Subcutaneous abdominal adipose tissue (tissue), 5 donors: ENCODE results near the gene GPC1.

Experiments used
- H3K27ac ChIP-seq: one replicate; pipeline ENCODE4 v1.7.0; 2013; ENCODE audit warnings: low read depth, mild to moderate bottlenecking, inconsistent platforms, low read length, moderate library complexity
- H3K27me3 ChIP-seq, 5 donors: one replicate each; pipeline ENCODE4 v1.7.0; 2013; ENCODE audit warnings: low read length in 5 of 5, inconsistent platforms in 1 of 5; ENCODE audit not compliant: control insufficient read depth in 5 of 5, insufficient read depth in 4 of 5
- H3K36me3 ChIP-seq, 5 donors: one replicate each; pipeline ENCODE4 v1.7.0; 2013; ENCODE audit warnings: low read length in 5 of 5; ENCODE audit not compliant: control insufficient read depth in 5 of 5, insufficient read depth in 5 of 5
- H3K4me1 ChIP-seq, 5 donors: one replicate each; pipeline ENCODE4 v1.7.0; 2013; ENCODE audit warnings: low read length in 5 of 5, mild to moderate bottlenecking in 3 of 5, moderate library complexity in 1 of 5; ENCODE audit not compliant: control insufficient read depth in 5 of 5, insufficient read depth in 5 of 5
- H3K4me3 ChIP-seq, 5 donors: one replicate each; pipeline ENCODE4 v1.7.0; 2013; ENCODE audit warnings: low read length in 5 of 5, low read depth in 1 of 5
- H3K9ac ChIP-seq, 5 donors: one replicate each; pipeline ENCODE4 v1.7.0; 2013; ENCODE audit warnings: low read length in 5 of 5, mild to moderate bottlenecking in 4 of 5, moderate library complexity in 3 of 5
- H3K9me3 ChIP-seq, 5 donors: one replicate each; pipeline ENCODE4 v1.7.0; 2013; ENCODE audit warnings: low read length in 5 of 5; ENCODE audit not compliant: control insufficient read depth in 5 of 5
- donor health status: healthy.
- donor health status: healthy.
- donor health status: healthy.
- donor health status: healthy.
- donor health status: healthy.

GPC1 gene

DNA sequence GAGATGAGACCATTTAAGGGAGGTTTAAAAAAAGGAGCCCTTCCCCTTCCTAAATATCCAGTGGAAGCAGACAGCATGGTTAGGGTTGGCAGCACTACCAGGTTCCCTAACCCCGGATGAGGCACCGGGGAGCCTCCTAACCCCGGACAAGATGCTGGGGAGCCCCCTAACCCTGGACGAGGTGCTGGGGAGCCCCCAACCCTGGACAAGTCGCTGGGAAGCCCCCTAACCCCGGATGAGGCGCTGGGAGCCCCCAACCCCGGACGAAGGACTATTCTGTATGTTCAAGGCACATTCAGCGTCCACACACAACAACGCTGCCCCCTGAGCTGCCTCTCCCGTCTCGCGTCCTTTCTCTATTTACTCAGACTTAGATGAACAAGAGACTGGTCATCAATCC lies 70.4 kb downstream of the GPC1 start:
- Histone ChIP-seq H3K36me3 (peaks cover 0 to 21% (median 0%) of the 10 kb centered on the region in 5 donors), H3K4me1 (no peaks in the 10 kb centered on the region), H3K9me3 (no peaks in the 10 kb centered on the region), H3K4me3 (no peak overlapping the region), H3K27me3 (no peaks in the 10 kb centered on the region), H3K9ac (no peak overlapping the region), H3K27ac (no peak overlapping the region)

DNA sequence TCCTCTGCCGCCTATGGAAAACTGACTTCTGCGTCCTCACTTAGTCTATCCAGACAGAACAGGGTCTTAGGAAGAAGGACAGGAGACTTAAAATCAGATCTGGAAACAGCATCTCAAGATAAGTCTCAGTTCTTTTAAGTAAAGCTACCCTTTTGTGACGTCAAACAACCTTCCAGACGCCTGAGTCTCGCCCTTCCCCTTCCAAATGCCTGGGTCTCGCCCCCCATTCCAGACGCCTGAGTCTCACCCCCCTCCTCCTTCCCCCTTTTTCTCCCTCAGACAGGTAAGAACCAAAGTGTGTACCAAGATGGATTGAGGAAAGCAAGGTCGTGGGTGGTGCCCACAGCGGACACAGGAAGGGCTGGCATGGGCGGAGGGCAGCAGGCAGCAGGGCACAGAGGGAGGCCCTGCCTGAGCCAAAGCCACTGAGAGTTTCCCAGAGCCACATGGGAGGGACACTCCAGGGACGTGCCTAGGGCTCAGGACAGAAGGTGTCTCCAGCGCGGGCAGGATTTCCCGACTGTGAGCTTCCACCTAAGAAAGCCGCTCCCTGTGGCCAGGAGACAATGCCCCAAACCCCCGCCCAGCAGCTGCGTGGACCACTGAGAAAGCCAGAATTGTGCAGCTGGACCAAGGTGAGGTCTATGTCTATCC lies 71.1 kb downstream of the GPC1 start:
- Histone ChIP-seq H3K9me3 (no peaks in the 10 kb centered on the region), H3K36me3 (peaks cover 0 to 19% (median 1%) of the 10 kb centered on the region in 5 donors), H3K9ac (no peak overlapping the region), H3K27me3 (no peaks in the 10 kb centered on the region), H3K4me1 (no peaks in the 10 kb centered on the region), H3K27ac (no peak overlapping the region), H3K4me3 (no peak overlapping the region)

DNA sequence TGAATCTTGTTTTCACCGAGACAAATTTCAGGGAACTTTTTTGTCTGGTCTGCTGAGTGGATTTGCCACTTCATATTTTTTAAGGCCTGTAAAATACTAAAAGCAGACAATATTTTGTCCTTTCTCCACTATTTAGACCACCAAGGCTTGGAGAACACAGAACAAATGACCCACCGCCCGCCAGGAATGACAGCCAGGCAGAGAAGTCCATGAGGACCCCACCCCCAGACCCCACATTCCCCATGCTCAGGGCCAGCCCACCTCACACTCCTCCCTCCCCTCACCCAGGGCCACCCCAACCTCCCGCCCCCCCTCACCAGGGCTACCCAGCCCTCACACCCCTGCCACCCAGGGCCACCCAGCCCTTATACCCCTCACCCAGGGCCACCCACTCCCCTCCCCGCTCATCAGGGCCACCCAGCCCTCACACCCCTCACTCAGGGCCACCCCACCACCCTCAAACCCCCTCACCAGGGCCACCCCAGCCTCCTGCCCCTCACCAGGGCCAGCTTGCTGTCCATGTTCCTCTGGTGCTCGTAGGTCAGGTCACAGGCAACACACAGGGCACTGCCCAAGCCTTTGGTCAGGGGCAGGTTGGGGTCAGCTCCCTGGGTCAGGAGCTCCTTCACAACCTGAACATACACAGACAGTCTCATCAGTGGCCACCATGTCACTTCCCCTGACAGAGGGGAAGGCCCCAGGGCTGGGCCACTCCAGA lies 71.8 kb downstream of the GPC1 start:
- no peak overlapping the region for H3K4me3 ChIP-seq
- H3K4me1 ChIP-seq = no peaks in the 10 kb centered on the region
- H3K9ac ChIP-seq = no peak overlapping the region
- no peak overlapping the region for H3K27ac ChIP-seq
- peaks cover 0 to 26% (median 6%) of the 10 kb centered on the region in 5 donors for H3K36me3 ChIP-seq
- H3K9me3 ChIP-seq = no peaks in the 10 kb centered on the region
- no peaks in the 10 kb centered on the region for H3K27me3 ChIP-seq

DNA sequence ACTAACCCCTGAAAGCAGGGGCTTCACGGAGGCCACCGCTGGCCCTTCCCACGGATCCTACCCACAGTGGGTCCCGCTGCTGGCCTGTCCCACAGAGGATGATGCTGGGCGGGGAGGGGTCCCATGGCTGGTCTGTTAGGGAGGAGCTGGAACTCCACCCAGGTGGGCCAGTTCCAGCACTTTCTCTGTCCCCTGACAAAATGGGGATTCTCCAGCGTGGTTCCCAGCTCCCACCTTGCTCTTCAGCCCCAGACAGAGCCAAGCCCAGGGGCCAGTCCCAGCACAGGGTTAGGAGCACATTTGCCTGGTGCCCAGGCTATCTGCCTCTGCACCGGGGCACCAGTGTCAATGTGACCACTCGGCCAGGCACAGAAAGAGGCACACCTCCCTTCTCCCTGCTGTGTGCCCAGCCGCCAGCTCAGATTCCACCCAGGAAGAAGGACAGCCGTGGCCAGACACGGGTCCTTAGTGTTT lies 72.4 kb downstream of the GPC1 start:
- Histone ChIP-seq H3K4me1 (no peaks in the 10 kb centered on the region), H3K36me3 (peaks cover 0 to 32% (median 7%) of the 10 kb centered on the region in 5 donors), H3K27me3 (no peaks in the 10 kb centered on the region), H3K4me3 (no peak overlapping the region), H3K27ac (no peak overlapping the region), H3K9ac (no peak overlapping the region), H3K9me3 (no peaks in the 10 kb centered on the region)

DNA sequence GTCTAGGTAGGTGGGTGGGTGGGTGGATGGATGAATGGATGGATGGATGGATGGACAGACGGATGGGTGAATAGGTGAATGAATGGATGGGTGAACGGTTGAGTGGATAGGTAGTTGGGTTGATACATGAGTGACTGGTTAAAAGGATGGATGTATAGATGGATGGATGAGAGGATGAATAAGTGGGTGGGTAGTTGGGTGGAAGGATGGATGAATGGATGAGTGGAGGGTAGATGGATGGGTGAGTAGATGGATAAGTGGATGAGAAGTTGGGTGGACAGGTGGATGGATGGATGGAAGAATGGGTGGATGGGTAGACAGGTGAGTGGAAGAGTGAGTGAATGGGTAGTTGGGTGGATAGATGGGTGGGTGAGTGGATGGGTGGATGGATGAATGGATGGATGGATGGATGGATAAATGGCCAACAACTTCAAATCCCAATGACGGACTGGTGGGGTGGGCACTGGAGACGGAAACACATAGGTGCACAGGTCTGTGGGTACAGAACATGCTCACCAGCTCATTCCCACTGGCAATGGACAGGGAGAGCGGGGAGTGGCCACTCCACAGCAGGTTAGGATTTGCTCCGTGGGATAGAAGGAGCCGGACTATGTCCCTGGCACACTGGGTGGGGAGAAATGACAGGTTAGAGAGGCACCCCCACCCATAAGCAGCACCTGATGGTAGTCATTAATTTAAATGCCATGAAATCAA lies 73.5 kb downstream of the GPC1 start:
- Histone ChIP-seq H3K4me1 (peaks cover 0 to 5% (median 4%) of the 10 kb centered on the region in 5 donors), H3K36me3 (peaks cover 0 to 31% (median 7%) of the 10 kb centered on the region in 5 donors), H3K27me3 (no peaks in the 10 kb centered on the region), H3K27ac (no peak overlapping the region), H3K9ac (no peak overlapping the region), H3K9me3 (no peaks in the 10 kb centered on the region), H3K4me3 (no peak overlapping the region)

DNA sequence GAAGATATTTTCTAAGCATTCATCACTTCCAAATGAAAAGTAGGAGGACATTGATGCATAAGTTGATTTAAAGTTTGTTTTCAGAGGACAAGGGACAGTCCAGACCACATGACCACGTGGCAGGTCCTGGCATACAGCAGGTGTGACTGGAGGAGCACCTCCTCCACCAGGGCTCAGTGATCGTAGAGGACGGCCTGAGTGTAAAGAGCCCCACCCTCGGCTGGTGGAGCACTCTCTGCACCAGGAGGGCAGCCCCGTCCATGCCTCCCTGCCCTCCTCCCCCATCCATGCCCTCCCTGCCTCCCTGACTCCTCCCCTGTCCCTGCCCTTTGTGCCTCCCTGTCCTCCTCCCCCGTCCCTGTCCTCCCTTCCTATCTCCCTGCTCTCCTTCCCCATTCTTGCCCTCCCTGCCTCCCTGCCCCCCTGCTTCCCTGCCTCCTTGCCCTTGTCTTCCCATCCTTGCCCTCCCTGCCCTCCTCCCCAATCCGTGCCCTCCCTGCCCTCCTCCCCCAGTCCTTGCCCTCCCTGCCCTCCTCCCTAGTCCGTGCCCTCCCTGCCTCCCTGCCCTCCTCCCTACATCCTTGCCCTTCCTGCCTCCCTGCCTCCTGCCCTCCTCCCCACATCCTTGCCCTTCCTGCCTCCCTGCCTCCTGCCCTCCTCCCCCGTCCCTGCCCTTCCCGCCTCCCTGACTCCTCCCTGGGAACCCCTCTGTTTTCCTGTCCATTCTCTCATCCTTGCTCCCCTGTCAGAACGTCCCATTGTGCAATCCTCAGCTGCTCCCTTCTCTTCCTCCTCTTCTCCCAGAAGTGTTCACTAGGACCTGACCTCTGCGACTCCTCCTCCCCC lies 74.4 kb downstream of the GPC1 start:
- Histone ChIP-seq H3K27ac (no peak overlapping the region), H3K4me3 (no peak overlapping the region), H3K9ac (no peak overlapping the region), H3K4me1 (peaks cover 0 to 10% (median 5%) of the 10 kb centered on the region in 5 donors), H3K27me3 (no peaks in the 10 kb centered on the region), H3K36me3 (peaks cover 0 to 29% (median 7%) of the 10 kb centered on the region in 5 donors), H3K9me3 (no peaks in the 10 kb centered on the region)

DNA sequence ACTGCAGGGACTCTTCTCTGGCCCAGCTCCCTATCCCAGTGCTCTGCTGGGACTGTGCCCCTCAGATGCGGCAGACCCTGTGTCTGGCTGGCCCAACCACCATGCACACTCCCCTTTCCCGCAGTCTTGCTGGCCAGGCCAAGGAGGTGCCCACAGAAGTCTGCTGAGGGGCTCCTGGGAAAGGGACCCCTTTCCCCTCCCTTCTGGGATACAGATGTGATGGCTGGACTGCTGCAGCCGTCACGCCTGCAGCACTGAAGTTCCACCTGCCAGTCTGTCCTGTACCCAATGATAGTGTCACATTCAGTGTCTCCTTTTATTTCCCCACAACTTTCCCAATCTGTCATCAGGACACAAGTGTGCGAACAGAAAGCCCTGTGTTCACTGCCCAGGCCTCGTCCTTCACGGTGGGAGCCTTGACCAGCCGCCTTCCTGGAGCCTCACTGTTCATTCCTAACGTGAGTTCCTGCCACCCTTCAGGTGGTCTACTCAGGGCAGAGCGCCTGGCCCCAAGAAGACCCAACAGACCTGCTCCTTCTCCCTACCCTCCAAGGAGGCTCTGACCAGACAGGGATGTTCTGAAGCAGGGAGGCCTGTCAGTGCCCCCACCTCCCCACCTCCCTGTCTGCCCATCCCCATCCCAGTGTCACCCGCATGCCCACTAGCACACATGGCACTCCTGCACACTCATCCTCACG lies 75.2 kb downstream of the GPC1 start:
- Histone ChIP-seq H3K4me1 (peaks cover 0 to 10% (median 5%) of the 10 kb centered on the region in 5 donors), H3K36me3 (peaks cover 0 to 29% (median 7%) of the 10 kb centered on the region in 5 donors), H3K27ac (no peak overlapping the region), H3K9ac (no peak overlapping the region), H3K4me3 (no peak overlapping the region), H3K27me3 (no peaks in the 10 kb centered on the region), H3K9me3 (no peaks in the 10 kb centered on the region)

DNA sequence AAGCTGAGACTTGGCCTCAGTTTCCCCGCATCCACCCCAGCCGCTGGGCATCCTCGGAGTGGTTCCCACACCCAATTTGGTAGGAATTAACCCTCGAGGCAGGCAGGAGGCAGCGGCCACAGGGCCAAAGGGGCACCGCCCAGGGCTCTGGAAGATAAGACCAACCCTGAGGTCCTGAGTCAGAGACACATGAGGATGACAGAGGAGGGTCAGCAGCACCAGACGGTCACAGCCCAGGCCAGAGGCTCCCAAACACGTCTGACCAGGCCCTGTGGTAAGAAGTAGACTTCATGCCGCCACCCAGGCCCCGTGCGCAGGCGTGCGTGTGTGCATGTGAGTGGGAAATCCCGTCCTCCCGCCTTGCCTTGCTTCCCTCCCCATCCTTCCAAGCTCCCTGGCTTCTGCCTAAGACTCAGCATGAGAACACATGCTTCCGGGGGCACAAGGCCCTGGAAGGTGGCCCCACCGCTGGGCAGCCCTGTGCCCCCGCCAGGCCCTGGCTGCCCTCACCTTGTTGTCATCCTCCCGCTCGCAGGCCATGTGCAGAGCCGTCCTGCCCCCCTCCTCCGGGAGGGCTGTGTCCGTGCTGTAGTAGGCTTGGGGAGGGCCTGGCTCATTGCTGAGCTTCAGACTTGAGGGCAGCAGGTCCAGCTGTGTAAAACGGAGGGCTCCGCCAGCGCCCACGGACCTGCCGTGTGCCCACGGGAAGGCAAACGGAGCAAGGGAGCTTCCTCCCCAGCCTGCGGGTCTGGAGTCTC lies 76.1 kb downstream of the GPC1 start:
- no peak overlapping the region for H3K4me3 ChIP-seq
- H3K27ac ChIP-seq = no peak overlapping the region
- no peaks in the 10 kb centered on the region for H3K9me3 ChIP-seq
- H3K4me1 ChIP-seq = peaks cover 0 to 10% (median 5%) of the 10 kb centered on the region in 5 donors
- no peak overlapping the region for H3K9ac ChIP-seq
- peaks cover 0 to 29% (median 7%) of the 10 kb centered on the region in 5 donors for H3K36me3 ChIP-seq
- H3K27me3 ChIP-seq = no peaks in the 10 kb centered on the region

DNA sequence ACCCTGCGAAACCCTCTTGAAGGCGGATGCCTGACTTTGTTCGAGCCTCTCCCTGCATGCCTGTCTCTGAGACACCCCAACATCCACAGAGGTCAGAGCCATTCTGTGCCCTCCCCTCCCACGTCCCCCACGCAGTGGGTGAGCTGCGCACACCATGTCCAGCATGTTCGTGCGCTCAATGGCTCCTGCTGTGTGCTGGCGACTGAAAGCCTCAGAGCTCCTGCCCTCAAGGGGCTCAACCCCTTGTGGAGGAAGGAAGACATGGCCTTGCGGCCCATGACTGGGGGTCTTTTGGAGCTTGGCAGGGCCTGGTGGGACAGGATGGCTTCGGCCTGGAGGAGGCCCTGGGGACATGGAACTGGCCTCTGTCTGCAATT lies 76.6 kb downstream of the GPC1 start:
- no peaks in the 10 kb centered on the region for H3K27me3 ChIP-seq
- no peak overlapping the region for H3K27ac ChIP-seq
- H3K36me3 ChIP-seq = peaks cover 0 to 29% (median 7%) of the 10 kb centered on the region in 5 donors
- no peak overlapping the region for H3K9ac ChIP-seq
- no peak overlapping the region for H3K4me3 ChIP-seq
- H3K4me1 ChIP-seq = peaks cover 0 to 10% (median 5%) of the 10 kb centered on the region in 5 donors
- no peaks in the 10 kb centered on the region for H3K9me3 ChIP-seq
